ENCODE data around the gene CYTH1. TPM values are rescaled to one million over a fixed set of nuclear protein-coding genes. Genes with fewer than 3 reads are reported as not detected.

Gene CYTH1
- total RNA-seq, 1 experiment from 2014 or later: 46.7 TPM

GRCh38 chr17:78808163-78808562, 26.1 kb upstream of the CYTH1 start:
- ATAC-seq: no peak
- no peak for DNase-seq (ENCODE audit: low read depth, low spot score)
- H3K27me3 ChIP-seq (ENCODE audit: control insufficient read depth, insufficient read depth, low read length): no peaks in the 10 kb centered on the region
- no TSS peak for BruUV-seq (replicated peaks)
- TF ChIP-seq TCF7L2 (IDR thresholded peaks at IDR 0.05; ENCODE audit: low read depth, low read length) (no peak), CTCF (IDR thresholded peaks at IDR 0.05) (no peak)
- intact Hi-C loops (cut with micrococcal nuclease; ENCODE audit: unreplicated experiment) (no loop called here), in situ Hi-C loops (cut with HindIII; ENCODE audit: low pct_unique_long_range_greater_than_20kb, low sequenced_read_pairs) (no loop called here)
- no peak overlapping the region for H3K27ac ChIP-seq (ENCODE audit: low read length)
- POLR2A ChIA-PET: no interaction called here
- H3K36me3 ChIP-seq (ENCODE audit: control insufficient read depth, insufficient read depth, low read length): peaks cover 20% of the 10 kb centered on the region
- CTCF ChIA-PET: no interaction called here
- H3K4me3 ChIP-seq (ENCODE audit: low read depth in 2 of 2, low read length in 2 of 2): no peak overlapping the region
- no peaks in the 10 kb centered on the region for H3K4me1 ChIP-seq (ENCODE audit: control insufficient read depth, insufficient read depth, low read length)
- H3K9me3 ChIP-seq (ENCODE audit: control insufficient read depth, insufficient read depth, low read depth, low read length): no peaks in the 10 kb centered on the region

DNA sequence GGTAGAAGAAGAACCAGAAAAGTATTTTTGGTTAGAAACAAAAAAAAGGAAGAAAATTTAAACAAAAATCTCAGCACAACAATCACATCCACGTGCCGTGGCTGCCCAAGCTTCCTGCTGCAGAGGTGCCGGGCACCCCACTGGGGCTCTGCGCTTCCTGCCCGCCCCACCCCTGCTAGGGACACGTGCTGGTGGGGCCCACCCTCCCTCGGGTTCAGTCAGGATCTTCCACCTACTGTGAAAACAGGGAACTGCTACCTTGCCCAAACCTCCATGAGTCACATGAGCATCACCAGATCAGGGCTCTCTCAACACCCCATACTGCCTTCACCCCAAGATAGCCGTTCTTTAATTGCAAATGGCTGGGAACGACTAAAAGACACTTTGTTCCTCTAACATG, 24.4 kb upstream of the CYTH1 start:
- in situ Hi-C loops (cut with HindIII; ENCODE audit: low pct_unique_long_range_greater_than_20kb, low sequenced_read_pairs): no loop called here
- TF ChIP-seq CTCF (IDR thresholded peaks at IDR 0.05) (no peak), TCF7L2 (IDR thresholded peaks at IDR 0.05; ENCODE audit: low read depth, low read length) (no peak), REST (IDR thresholded peaks at IDR 0.05; ENCODE audit: insufficient read depth in 1 of 2, low read depth in 2 of 2, low read length in 1 of 2) (no peak), POLR2AphosphoS5 (IDR thresholded peaks at IDR 0.05; ENCODE audit: low read depth, low read length) (no peak), SIN3A (IDR thresholded peaks at IDR 0.05; ENCODE audit: borderline replicate concordance, insufficient read depth, low read depth, low read length) (no peak)
- Histone ChIP-seq H3K9me3 (ENCODE audit: control insufficient read depth, insufficient read depth, low read depth, low read length) (no peaks in the 10 kb centered on the region), H3K36me3 (ENCODE audit: control insufficient read depth, insufficient read depth, low read length) (peaks cover 20% of the 10 kb centered on the region; the same call in 1 of the 2 replicates), H3K27me3 (ENCODE audit: control insufficient read depth, insufficient read depth, low read length) (no peaks in the 10 kb centered on the region), H3K4me1 (ENCODE audit: control insufficient read depth, insufficient read depth, low read length) (no peaks in the 10 kb centered on the region), H3K4me3 (ENCODE audit: low read depth in 2 of 2, low read length in 2 of 2) (no peak overlapping the region), H3K27ac (ENCODE audit: low read length) (no peak overlapping the region)
- ChIA-PET CTCF (no interaction called here), POLR2A (no interaction called here)
- intact Hi-C loops (cut with micrococcal nuclease; ENCODE audit: unreplicated experiment): no loop called here
- ATAC-seq (no peak), DNase-seq (ENCODE audit: low read depth, low spot score) (no peak)
- BruUV-seq (replicated peaks): no TSS peak
